ENCODE results near the gene S100A13.
A peak's percentile ranks its signal among the peaks of the same experiment; 100 is the strongest.
"Not testable (repeated sequence)": the region's sequence is repeated elsewhere in the genome, so short reads cannot be mapped to it uniquely, and the experiment has no call there.

The S100A13 gene

GRCh38 chr1:153626904-153627714, at the start of gene S100A13:
TSS of gene S100A13 (minus strand) at chr1:153627505. CDS start at chr1:153626472, 1,033 bp downstream.
- DNase-seq: no peak

DNA sequence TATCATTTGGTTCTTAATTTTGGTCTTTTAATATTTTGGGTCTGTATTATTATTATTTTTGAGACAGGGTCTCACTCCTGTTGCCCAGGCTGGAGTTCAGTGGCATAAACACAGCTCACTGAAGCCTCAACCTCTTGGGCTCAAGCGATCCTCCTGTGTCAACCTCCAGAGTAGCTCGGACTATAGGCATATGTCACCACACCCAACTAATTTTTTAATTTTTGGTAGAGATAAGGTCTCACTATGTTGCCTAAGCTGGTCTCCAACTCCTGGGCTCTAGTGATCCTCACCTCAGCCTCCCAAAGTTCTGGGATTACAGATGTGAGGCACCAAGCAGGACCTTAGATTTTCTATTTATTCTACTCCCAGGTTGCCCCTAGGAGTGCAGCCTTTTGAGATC, 46.2 kb upstream of the S100A13 start:
- DNase-seq: no peak

- peak; percentile 51 for DNase-seq
These were observed 44.5 kb upstream of the S100A13 start for GRCh38 chr1:153671628-153672353.

- DNase-seq: peak; percentile 96
These were observed 43.7 kb upstream of the S100A13 start, which contains the start of gene ILF2 for GRCh38 chr1:153670859-153671627. TSS of gene ILF2 (minus strand) at chr1:153670993. CDS start at chr1:153670922, 71 bp downstream.

DNA sequence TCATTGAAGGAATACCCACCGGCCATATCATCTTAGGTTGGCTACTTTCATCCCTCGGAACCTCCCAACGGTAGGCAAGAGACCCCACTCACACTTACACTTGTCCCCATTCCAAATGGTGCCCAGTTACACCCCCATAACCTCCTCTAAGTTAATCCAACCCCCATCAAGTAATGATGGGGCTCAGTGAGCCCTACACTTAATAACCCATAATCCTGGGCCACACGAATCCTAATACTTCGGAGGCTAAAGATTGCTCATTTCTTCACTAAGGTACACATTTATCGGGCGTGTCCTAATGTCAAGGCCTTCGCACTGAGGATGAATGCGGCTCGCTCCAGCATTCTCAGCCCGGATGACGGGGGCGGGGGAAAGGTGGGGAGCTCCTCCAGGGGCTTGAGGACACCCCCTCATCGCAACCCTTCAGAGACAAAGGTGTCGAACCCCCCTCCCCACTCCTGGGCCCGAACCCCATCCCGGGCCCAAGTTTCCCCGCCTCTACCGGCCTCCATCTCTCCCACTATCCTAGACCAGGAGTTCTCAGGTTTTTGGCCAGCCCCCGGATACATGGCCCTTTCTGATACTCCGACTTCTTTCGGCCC, 43.1 kb upstream of the S100A13 start:
- DNase-seq: peak; percentile 43

GRCh38 chr1:153669606-153670005, 42.3 kb upstream of the S100A13 start:
- DNase-seq: no peak

DNA sequence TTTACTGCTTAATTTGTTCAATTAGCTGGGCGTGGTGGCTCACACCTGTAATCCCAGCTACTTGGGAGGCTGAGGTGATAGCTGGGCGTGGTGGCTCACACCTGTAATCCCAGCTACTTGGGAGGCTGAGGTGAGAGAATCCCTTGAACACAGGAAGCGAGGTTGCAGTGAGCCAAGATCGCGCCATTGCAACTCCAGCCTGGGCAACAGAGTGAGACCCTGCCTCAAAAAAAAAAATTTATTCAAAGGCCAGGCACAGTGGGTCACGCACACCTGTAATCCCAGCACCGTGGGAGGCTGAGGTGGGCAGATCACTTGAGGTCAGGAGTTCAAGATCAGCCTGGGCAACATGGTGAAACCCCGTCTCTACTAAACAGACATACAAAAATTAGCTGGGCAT, 41.4 kb upstream of the S100A13 start:
- not testable (repeated sequence) for DNase-seq

DNA sequence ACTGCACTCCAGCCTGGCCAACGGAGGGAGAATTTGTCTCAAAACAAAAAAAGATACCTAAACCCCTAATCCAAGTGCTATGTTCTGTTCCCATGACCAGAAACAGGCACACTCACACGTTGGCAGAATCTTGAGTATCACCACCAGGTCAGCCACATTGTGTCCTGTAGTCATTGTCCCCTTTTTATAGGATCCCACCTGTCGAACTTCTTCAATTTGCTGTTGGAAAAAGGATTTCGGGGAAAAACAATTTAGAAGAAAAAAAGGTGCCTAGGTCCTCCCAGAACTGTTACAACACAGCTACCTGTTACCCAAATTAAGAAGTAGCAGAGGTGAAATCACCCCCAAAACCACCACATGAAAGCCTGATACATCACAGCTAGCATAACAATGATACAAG, 40.1 kb upstream of the S100A13 start:
- DNase-seq: no peak

DNA sequence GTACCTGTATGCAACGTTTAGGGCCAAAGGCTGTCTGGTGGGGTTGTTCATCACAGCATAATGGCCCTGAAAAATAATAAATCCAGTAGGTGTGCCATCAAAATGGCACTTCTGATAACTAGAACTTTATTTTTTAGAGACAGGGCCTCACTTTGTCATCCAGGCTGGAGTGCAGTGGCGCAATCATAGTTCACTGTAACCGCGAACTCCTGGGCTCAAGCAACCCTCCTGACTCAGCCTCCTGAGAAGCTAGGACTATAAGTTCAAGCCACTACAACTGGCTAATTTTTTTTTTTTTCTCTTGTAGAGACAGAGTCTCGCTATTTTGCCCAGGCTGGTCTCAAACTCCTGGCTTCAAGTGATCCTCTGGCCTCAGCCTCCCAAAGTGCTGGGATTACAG, 35.9 kb upstream of the S100A13 start:
- DNase-seq: no peak

DNA sequence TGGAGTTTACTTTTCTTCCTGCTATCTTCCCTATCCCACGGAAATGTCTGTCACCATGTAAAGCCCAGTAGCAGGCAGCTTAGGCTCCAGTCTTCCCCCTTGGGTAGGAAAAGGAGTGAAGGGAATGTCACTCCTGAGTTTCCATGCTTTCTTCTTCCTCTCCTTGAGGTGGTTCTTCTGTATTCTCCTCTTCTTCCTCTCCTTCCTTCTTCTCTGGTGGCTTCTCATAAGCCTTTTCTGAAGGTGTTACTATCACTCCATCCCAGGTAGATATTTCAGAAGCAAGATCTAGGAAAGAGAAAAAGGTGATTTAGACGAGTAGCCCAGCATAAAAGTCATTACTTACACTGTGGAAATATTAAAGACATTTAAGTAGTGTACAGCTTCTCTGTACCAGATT, 35.0 kb upstream of the S100A13 start:
- DNase-seq: no peak

DNA sequence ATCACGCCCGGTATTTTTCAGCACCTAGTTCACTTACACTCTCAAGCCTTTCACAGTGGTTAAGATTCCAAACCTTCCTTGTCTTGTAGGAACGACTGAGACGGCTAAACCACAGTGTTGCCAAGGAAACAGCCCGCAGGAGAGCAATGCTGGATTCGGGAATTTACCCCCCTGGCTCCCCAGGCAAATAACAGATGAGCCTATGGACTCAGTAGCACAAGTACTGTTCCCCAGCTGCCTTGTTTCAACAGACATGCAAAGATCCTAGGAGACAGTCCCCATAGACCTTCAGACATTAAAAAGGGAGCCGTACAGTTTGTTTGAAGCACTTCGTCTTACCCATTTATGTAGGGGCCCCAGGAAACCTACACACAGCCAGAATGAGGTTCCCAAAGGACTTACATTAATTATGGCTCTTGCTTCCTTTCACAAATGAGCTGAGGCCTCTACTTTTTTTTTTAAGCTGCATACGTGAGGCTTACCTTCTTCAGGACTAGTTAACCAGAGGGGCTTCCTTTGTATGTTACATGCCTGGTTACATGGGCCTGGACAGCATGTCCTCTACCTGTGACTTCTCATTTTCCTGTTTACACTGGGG, 33.9 kb upstream of the S100A13 start:
- no peak for DNase-seq

DNA sequence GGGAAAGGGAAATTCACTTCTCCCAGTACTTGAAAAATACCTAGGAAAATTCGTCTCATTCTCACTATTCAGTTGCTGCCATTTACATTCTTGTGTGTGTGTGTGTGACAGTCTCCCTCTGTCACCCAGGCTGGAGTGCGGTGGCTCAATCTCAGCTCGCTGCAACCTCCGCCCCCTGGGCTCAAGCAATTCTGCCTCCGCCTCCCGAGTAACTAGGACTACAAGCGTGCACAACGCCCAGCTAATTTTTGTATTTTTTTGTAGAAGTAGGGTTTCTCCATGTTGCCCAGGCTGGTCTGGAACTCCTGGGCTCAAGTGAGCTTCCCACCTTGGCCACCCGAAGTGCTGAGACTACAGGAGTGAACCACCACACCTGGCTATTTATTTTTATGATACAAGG, 32.4 kb upstream of the S100A13 start:
- no peak for DNase-seq

DNA sequence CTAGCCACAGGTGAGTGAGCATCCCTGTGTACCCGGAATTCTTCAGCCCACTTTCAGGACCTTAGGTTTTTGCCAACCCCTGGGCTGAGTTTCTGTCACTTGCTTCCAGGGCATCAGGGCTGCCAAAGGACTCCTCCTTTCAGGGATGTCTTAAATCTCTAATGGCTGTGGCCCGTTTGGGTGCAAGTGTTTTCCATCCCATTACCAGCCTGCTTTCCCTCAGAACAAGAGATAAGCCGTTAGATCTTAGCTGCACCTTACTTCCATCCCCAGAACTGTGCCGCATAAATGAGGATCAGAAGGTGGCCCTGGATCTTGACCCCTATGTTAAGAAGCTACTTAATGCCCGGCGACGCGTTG, 31.9 kb upstream of the S100A13 start:
- DNase-seq: no peak

DNA sequence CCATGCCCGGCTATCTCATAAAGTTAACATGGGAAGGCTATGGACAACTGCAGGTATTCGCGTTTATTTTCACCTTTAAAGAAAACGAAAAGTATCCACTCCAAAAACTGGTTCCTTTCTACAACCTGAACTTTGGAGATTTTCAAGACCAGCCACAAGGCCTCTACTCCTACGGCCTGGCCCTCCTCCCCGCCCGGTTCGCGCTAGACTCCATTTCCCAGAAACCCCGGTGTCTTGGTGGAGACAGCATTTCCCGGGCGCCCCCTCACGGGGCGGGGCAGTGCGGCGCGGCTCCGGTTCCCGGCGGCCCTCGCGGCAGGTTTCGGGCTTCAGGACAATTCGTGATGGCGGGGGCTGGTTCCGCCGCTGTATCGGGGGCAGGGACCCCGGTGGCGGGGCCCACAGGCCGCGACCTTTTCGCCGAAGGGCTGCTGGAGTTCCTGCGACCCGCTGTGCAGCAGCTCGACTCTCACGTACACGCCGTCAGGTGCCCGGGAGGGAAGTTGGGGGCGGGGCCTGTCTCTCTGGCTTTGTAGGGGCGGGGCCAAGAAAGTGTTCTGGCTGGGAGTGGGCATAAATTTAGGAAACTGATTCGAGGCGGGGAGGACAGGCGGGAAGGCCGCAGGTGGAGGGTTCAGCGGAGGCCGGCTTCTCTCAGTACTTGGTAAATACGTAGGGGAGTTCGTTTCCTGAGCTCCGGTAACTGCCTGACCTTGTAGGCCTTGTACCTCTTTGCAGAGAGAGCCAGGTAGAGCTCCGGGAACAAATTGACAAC, 31.3 kb upstream of the S100A13 start, which contains the start of gene SNAPIN:
Gene SNAPIN, plus strand, starts transcription at position 304 of the 775 bp plus-strand sequence. Its CDS starts 41 bp downstream, at position 345.
- DNase-seq: peak; percentile 92

DNA sequence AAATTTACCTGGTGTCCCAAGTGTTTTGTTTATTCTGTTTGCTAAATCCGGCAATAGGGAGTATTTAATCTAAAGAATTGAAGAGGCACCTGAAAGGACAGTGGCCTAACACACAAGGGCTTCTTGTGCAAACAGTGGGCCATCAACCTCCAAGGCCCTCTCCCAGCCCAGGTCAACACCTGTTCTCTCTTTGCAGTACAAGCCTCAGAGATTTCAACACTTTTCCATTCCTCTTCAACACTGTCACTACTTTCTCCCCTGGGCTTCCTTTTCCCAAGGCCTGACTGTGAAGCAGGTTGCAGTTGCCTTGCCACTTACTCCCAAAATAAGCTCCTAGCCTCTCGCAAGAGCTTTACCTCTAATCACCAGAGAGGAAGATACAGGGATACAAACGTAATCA, 28.0 kb upstream of the S100A13 start:
- DNase-seq: no peak

GRCh38 chr1:153652805-153653500, 25.6 kb upstream of the S100A13 start:
- DNase-seq: no peak

GRCh38 chr1:153651771-153652170, 24.5 kb upstream of the S100A13 start:
- DNase-seq: no peak

DNA sequence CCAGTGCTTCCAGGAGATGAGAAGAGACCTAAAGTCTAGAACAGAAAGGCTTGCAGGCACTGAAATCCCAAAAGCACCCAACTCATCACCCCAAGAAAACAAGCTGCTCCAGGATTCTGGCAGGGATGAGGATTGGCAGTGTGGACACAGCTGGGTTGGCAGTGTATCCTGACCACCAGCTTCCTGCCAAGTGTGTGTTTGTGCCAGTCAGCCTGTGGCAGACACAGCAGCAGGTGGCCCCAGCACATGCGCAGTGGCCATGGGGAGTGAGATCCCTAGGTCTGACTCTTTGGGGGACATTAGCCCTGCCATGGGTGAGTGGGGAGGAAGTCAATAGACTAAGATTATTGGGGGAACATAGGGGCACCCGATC, 22.5 kb upstream of the S100A13 start:
- DNase-seq: no peak

- no peak for DNase-seq
These were observed 22.0 kb upstream of the S100A13 start for GRCh38 chr1:153649137-153649862.

DNA sequence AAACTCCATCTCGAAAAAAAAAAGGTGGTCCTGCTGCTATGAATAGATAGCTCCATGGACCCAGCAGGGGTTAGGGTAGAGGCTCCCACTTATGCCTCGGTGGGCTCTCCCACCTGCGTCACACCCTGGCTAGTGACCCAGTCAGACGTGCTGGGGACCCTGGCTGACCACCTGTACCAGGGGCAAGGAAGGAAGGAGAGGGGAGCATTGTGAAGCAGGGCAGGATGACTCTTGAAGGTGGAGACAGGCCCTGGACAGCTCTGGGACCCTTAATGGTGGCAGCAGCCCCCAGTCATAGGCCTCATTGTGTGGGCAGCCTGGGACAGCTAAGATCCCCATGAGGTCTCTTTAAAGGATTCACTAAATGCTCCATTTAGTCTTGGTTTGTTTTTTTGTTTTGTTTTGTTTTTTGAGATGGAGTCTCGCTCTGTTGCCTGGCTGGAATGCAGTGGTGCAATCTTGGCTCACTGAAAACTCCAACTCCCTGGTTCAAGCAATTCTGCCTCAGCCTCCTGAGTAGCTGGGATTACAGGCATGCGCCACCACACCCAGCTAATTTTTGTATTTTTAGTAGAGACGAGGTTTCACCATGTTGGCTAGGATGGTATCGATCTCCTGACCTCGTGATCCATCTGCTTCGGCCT, 20.8 kb upstream of the S100A13 start:
- DNase-seq: no peak

All from stimulated activated CD4-positive, alpha-beta T cell treated with anti-CD3 and anti-CD28 coated beads, Interleukin-4, amount 100 ng/mL, for 1 hour (primary cell).